ENCODE measurements around the gene CD2AP.

CD2AP gene

GRCh38 chr6:47567586-47567985 lies 90.0 kb downstream of the CD2AP start:
- no peak for DNase-seq (ENCODE audit: low read depth)

GRCh38 chr6:47571488-47571887 lies 93.9 kb downstream of the CD2AP start:
- no peak for DNase-seq (ENCODE audit: low read depth)

- no peak for DNase-seq (ENCODE audit: low read depth)
These were observed 95.5 kb downstream of the CD2AP start for GRCh38 chr6:47573109-47573508.

- no peak for DNase-seq (ENCODE audit: low read depth)
These were observed 97.2 kb downstream of the CD2AP start for GRCh38 chr6:47574789-47575188.

- DNase-seq (ENCODE audit: low read depth), result no peak
These were observed 101.5 kb downstream of the CD2AP start for GRCh38 chr6:47579040-47579439.

- DNase-seq (ENCODE audit: low read depth), result no peak
These were observed 104.0 kb downstream of the CD2AP start for GRCh38 chr6:47581591-47581990.

GRCh38 chr6:47587493-47587892 lies 109.9 kb downstream of the CD2AP start:
- DNase-seq (ENCODE audit: low read depth), result no peak

GRCh38 chr6:47592131-47592840 lies 114.7 kb downstream of the CD2AP start:
- no peak for DNase-seq (ENCODE audit: low read depth)

- no peak for DNase-seq (ENCODE audit: low read depth)
These were observed 116.4 kb downstream of the CD2AP start for GRCh38 chr6:47593979-47594378.

- DNase-seq (ENCODE audit: low read depth), result no peak
These were observed 118.2 kb downstream of the CD2AP start for GRCh38 chr6:47595785-47596184.

GRCh38 chr6:47598367-47598766 lies 120.8 kb downstream of the CD2AP start:
- no peak for DNase-seq (ENCODE audit: low read depth)

GRCh38 chr6:47599512-47599911 lies 121.9 kb downstream of the CD2AP start:
- no peak for DNase-seq (ENCODE audit: low read depth)

- no peak for DNase-seq (ENCODE audit: low read depth)
These were observed 125.6 kb downstream of the CD2AP start for GRCh38 chr6:47603227-47603626.

GRCh38 chr6:47603995-47604394 lies 126.4 kb downstream of the CD2AP start:
- DNase-seq (ENCODE audit: low read depth), result no peak

GRCh38 chr6:47621838-47622449 lies 144.4 kb downstream of the CD2AP start:
- DNase-seq (ENCODE audit: low read depth), result no peak

- no peak for DNase-seq (ENCODE audit: low read depth)
These were observed 149.2 kb downstream of the CD2AP start for GRCh38 chr6:47626782-47627181.

- DNase-seq (ENCODE audit: low read depth), result no peak
These were observed 151.1 kb downstream of the CD2AP start for GRCh38 chr6:47628448-47629272.

GRCh38 chr6:47629954-47630353 lies 152.4 kb downstream of the CD2AP start:
- no peak for DNase-seq (ENCODE audit: low read depth)

- no peak for DNase-seq (ENCODE audit: low read depth)
These were observed 153.0 kb downstream of the CD2AP start for GRCh38 chr6:47630587-47630986.

- DNase-seq (ENCODE audit: low read depth), result no peak
These were observed 153.7 kb downstream of the CD2AP start for GRCh38 chr6:47631269-47631772.

- DNase-seq (ENCODE audit: low read depth), result no peak
These were observed 154.2 kb downstream of the CD2AP start for GRCh38 chr6:47631797-47632196.

- DNase-seq (ENCODE audit: low read depth), result no peak
These were observed 155.6 kb downstream of the CD2AP start for GRCh38 chr6:47633141-47633540.
